Mucosa of descending colon (tissue), 3 donors: ENCODE results near the gene DEPDC1. TPM values are rescaled to one million over a fixed set of nuclear protein-coding genes. Genes with fewer than 3 reads are reported as not detected.
A peak's percentile ranks its signal among the peaks of the same experiment; 100 is the strongest.
"Not testable (repeated sequence)": the region's sequence is repeated elsewhere in the genome, so short reads cannot be mapped to it uniquely, and the experiment has no call there.

Source experiments
- ATAC-seq: fragments of 200-7000 bp; cut with Tn5 transposase; one replicate; pipeline ENCODE4 v1.9.1; 2020; ENCODE audit warnings: mild to moderate bottlenecking, moderate library complexity
- DNase-seq, 3 donors: peaks; one replicate each; pipeline ENCODE4 v3.0.0-alpha.2; 2020
- H3K36me3 ChIP-seq: fragments of 200-600 bp; one replicate; pipeline ENCODE4 v1.8.0; 2021; ENCODE audit warnings: low read depth, mild to moderate bottlenecking
- H3K4me1 ChIP-seq: fragments of 200-600 bp; one replicate; pipeline ENCODE4 v1.8.0; 2021; ENCODE audit warnings: low read depth, mild to moderate bottlenecking
- H3K4me3 ChIP-seq: fragments of 200-600 bp; one replicate; pipeline ENCODE4 v1.8.0; 2021; ENCODE audit warnings: mild to moderate bottlenecking
- H3K9me3 ChIP-seq: fragments of 200-600 bp; one replicate; pipeline ENCODE4 v1.8.0; 2021; ENCODE audit warnings: mild to moderate bottlenecking
- CTCF ChIP-seq: fragments of 200-600 bp; IDR thresholded peaks from one replicate; pipeline ENCODE4 v1.8.0; 2022; ENCODE audit warnings: antibody characterized with exemption, mild to moderate bottlenecking
- intact Hi-C, 2 donors: fragments of 100-400 bp; cut with DNase I in 1 of 2; cut with micrococcal nuclease in 1 of 2; formaldehyde crosslinking; loops; one replicate each; pipeline versions ENCODE4 v1.11.0 to v1.11.1; 2022; cut with DNase I, micrococcal nuclease
- total RNA-seq, 3 donors: library from RNA; stranded (reverse); fragmentation: NEBNext Ultra II Directional in 2 of 3; extraction: Animal tissue kit (Norgen Biotek cat#: 25700) in 2 of 3; gene quantifications; one replicate each; pipeline versions ENCODE4 v1.2.1 to v1.2.4, GENCODE V29; 2021 to 2023
- donor health status: DM: no; HTN: no; CAD: no; lungs with moderate emphysema.
- donor health status: DM: no; HTN: no; CAD: no.
- donor health status: DM: no; HTN: yes; CAD: no.

Gene DEPDC1
- total RNA-seq, 3 donors from 2014 or later = 1.9 to 9.2 (median 2.5) TPM

- Histone ChIP-seq H3K36me3 (no peaks in the 10 kb centered on the region), H3K4me1 (no peaks in the 10 kb centered on the region), H3K4me3 (no peak overlapping the region), H3K9me3 (no peaks in the 10 kb centered on the region)
- no peak for DNase-seq
- no peak for ATAC-seq
- intact Hi-C loops = no loop called here
- TF ChIP-seq CTCF = no peak
Measured at GRCh38 chr1:68485431-68486022, 11.4 kb downstream of the DEPDC1 start.

DNA sequence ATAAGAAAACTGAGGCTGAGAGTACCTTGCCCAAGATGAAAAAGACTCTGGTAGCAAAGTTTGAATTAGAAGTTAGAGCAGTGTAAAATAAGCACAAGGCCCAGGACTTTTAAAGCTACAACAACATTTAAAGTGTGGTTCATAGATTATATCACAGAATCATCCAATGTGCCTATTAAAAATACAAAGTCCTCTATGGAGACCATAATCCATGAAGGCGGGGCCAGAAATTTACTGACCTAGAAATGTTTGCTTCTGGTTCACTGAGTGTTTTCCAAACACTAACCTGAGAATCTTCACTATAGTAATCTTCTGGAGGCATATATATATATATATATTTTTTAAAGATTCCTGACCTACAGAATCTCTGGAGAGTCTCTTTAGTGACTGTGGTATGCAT is 12.3 kb downstream of the DEPDC1 start:
- TF ChIP-seq CTCF = no peak
- Histone ChIP-seq H3K4me1 (no peaks in the 10 kb centered on the region), H3K4me3 (no peak overlapping the region), H3K36me3 (no peaks in the 10 kb centered on the region), H3K9me3 (no peaks in the 10 kb centered on the region)
- intact Hi-C loops = no loop called here
- ATAC-seq = peak; percentile 56
- peak in 1 of 3 donors; percentile 67 for DNase-seq

DNA sequence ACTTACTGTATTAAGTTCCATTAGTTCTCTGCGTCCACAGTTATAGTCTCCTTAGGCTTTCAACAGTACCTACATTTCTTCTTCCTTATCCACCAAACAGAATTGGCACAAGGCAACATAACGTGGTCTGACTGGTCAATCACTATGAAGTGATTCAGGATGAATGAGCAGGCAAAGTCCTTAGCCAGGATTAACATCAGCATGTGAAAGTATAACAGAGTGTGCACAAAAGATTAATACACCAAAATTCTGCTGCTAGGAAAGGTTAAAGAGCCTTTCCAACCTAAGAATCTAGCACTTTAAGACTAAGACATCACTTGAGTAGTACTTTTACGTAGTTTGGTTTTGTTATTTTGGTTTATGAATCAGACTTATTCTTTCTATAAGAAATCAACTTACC is 15.8 kb downstream of the DEPDC1 start:
- H3K36me3 ChIP-seq = no peaks in the 10 kb centered on the region
- H3K4me1 ChIP-seq = no peaks in the 10 kb centered on the region
- no peak overlapping the region for H3K4me3 ChIP-seq
- TF ChIP-seq CTCF = no peak
- intact Hi-C loops = no loop called here
- DNase-seq = no peak
- no peaks in the 10 kb centered on the region for H3K9me3 ChIP-seq
- ATAC-seq = no peak

DNA sequence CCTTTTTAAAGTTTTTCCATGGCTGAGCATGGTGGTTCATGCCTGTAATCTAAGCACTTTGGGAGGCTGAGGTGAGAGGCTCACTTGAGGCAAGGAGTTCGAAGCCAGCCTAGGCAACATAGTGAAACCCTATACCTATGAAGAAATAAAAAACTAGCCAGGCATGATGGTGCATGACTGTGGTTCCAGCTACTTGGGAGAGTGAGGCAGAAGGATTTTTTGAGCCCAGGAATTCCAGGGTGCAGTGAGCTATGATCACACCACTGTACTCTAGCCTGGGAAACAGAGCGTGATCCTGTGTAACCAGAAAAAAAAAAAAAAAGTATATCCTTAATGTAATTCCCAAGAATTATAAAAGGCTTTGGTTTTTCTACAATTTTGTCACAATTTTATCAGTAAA is 17.4 kb downstream of the DEPDC1 start:
- intact Hi-C loops = no loop called here

GRCh38 chr1:68478662-68479061 is 18.2 kb downstream of the DEPDC1 start:
- Histone ChIP-seq H3K4me1 (no peaks in the 10 kb centered on the region), H3K9me3 (no peaks in the 10 kb centered on the region), H3K4me3 (no peak overlapping the region), H3K36me3 (no peaks in the 10 kb centered on the region)
- no peak for ATAC-seq
- no peak for DNase-seq
- TF ChIP-seq CTCF = no peak
- intact Hi-C loops = no loop called here

More for the DNA sequence above, 17.4 kb downstream of the DEPDC1 start:
- no peak for TF ChIP-seq CTCF
- no peak overlapping the region for H3K4me3 ChIP-seq
- ATAC-seq = no peak
- no peaks in the 10 kb centered on the region for H3K9me3 ChIP-seq
- no peaks in the 10 kb centered on the region for H3K4me1 ChIP-seq
- no peak for DNase-seq
- H3K36me3 ChIP-seq = no peaks in the 10 kb centered on the region

GRCh38 chr1:68476626-68477025 is 20.3 kb downstream of the DEPDC1 start:
- intact Hi-C loops, DNase-seq, H3K4me1 ChIP-seq, ATAC-seq, H3K36me3 ChIP-seq, H3K4me3 ChIP-seq, H3K9me3 ChIP-seq: not testable (repeated sequence)
